ENCODE measurements around the gene CRELD2. TPM values are rescaled to one million over a fixed set of nuclear protein-coding genes. Genes with fewer than 3 reads are reported as not detected.

Gene CRELD2
- total RNA-seq, 1 donor from 2014 or later, result 54.9 TPM

DNA sequence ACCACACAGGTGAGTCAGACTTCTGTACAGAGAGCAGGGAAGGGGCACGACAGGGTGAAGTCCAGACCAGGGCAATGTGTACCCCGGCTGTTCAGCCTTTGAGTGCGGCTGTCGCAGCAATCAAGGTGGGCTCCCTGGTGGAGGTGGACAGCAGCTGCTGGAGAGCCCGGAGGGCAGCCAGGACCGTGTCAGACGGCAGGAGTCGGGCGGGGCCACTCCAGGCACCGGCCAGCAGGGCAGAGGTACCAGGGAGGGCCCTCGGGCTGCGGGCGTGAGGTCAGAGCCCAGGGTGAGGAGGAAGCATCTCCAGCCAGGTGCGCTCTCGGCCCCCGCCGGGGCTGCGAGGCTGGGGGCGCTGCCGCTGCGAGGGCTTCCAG is 41.3 kb downstream of the CRELD2 start:
- no peaks in the 10 kb centered on the region for H3K27me3 Mint-ChIP-seq (ENCODE audit: unreplicated experiment)
- peak overlapping the region; percentile 60 for H3K4me3 Mint-ChIP-seq (ENCODE audit: unreplicated experiment)
- H3K4me1 Mint-ChIP-seq (ENCODE audit: unreplicated experiment), result peaks cover 22% of the 10 kb centered on the region
- H3K27ac Mint-ChIP-seq (ENCODE audit: unreplicated experiment), result no peak overlapping the region
- H3K36me3 Mint-ChIP-seq (ENCODE audit: unreplicated experiment), result peaks cover 7% of the 10 kb centered on the region
- TF ChIP-seq CTCF (IDR thresholded peaks at IDR 0.05), result no peak
- no peaks in the 10 kb centered on the region for H3K9me3 Mint-ChIP-seq (ENCODE audit: unreplicated experiment)
- no peak for DNase-seq (ENCODE audit: extremely low spot score, unreplicated experiment)

DNA sequence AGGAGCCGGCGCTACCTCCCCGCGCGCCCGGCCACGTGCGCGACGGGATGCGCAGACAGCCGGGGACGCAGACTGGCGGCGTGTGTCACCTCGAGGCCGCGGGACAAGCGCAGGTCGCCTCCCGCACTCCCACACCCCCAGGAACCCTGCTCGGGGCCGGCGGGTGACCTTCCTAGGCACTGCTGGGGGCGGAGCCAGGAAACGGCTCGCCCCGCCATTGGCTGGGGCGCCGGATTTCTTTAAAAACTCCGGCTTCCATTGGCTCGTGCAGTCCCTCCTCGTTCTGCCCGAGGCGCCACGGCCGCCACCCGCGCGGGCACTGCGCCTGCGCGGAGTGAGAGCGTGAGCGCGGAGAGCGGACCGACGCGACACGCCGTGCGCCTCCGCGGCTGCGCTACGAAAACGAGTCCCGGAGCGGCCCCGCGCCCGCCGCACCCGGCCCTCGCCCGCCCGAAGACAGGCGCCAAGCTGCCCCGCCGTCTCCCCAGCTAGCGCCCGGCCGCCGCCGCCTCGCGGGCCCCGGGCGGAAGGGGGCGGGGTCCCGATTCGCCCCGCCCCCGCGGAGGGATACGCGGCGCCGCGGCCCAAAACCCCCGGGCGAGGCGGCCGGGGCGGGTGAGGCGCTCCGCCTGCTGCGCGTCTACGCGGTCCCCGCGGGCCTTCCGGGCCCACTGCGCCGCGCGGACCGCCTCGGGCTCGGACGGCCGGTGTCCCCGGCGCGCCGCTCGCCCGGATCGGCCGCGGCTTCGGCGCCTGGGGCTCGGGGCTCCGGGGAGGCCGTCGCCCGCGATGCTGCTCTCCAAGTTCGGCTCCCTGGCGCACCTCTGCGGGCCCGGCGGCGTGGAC is 41.9 kb downstream of the CRELD2 start, which contains the start of gene PIM3:
Gene PIM3 (plus strand): TSS at position 614 of the 846 bp plus-strand sequence. CDS start 176 bp downstream, at position 790.
- Mint-ChIP-seq H3K9me3 (ENCODE audit: unreplicated experiment) (no peaks in the 10 kb centered on the region), H3K36me3 (ENCODE audit: unreplicated experiment) (peaks cover 7% of the 10 kb centered on the region), H3K4me1 (ENCODE audit: unreplicated experiment) (peaks cover 21% of the 10 kb centered on the region), H3K27ac (ENCODE audit: unreplicated experiment) (peak within 1 kb of the TSS; percentile 84), H3K27me3 (ENCODE audit: unreplicated experiment) (no peaks in the 10 kb centered on the region), H3K4me3 (ENCODE audit: unreplicated experiment) (peak within 1 kb of the TSS; percentile 85)
- DNase-seq (ENCODE audit: extremely low spot score, unreplicated experiment), result peak; percentile 98
- TF ChIP-seq CTCF (IDR thresholded peaks at IDR 0.05), result no peak

DNA sequence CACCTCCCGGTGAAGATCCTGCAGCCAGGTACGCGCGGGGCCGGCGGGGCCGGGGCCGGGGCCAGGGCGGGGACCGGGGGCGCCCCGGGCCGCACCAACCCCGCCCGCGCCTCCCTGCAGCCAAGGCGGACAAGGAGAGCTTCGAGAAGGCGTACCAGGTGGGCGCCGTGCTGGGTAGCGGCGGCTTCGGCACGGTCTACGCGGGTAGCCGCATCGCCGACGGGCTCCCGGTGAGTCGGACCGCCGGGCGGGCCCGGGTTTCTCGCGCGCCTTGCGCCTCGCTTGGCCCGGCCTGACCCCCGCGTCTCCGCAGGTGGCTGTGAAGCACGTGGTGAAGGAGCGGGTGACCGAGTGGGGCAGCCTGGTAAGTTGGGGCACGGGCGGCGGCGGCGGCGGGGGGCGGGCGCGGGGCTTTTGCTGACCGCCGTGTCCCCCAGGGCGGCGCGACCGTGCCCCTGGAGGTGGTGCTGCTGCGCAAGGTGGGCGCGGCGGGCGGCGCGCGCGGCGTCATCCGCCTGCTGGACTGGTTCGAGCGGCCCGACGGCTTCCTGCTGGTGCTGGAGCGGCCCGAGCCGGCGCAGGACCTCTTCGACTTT is 42.7 kb downstream of the CRELD2 start:
- no peaks in the 10 kb centered on the region for H3K9me3 Mint-ChIP-seq (ENCODE audit: unreplicated experiment)
- DNase-seq (ENCODE audit: extremely low spot score, unreplicated experiment), result no peak

DNA sequence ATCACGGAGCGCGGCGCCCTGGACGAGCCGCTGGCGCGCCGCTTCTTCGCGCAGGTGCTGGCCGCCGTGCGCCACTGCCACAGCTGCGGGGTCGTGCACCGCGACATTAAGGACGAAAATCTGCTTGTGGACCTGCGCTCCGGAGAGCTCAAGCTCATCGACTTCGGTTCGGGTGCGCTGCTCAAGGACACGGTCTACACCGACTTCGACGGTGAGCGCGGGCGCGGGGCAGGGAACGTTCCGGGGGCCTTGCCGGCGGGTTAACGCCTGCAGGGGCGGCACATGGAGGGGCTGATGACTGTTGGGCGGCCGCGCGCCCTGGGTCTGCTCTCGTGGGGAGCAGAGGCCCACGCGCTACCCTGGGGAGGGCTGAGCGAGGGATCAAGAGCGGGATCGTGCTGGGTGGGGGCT is 43.2 kb downstream of the CRELD2 start:
- H3K27me3 Mint-ChIP-seq (ENCODE audit: unreplicated experiment), result no peaks in the 10 kb centered on the region
- no peak for DNase-seq (ENCODE audit: extremely low spot score, unreplicated experiment)
- H3K4me1 Mint-ChIP-seq (ENCODE audit: unreplicated experiment), result peaks cover 30% of the 10 kb centered on the region
- no peak for TF ChIP-seq CTCF (IDR thresholded peaks at IDR 0.05)
- peak overlapping the region; percentile 84 for H3K27ac Mint-ChIP-seq (ENCODE audit: unreplicated experiment)
- peaks cover 7% of the 10 kb centered on the region for H3K36me3 Mint-ChIP-seq (ENCODE audit: unreplicated experiment)
- H3K9me3 Mint-ChIP-seq (ENCODE audit: unreplicated experiment), result no peaks in the 10 kb centered on the region
- peak overlapping the region; percentile 85 for H3K4me3 Mint-ChIP-seq (ENCODE audit: unreplicated experiment)

More for the DNA sequence above, 42.7 kb downstream of the CRELD2 start:
- H3K4me3 Mint-ChIP-seq (ENCODE audit: unreplicated experiment), result peak overlapping the region; percentile 85
- peaks cover 7% of the 10 kb centered on the region for H3K36me3 Mint-ChIP-seq (ENCODE audit: unreplicated experiment)
- peak overlapping the region; percentile 84 for H3K27ac Mint-ChIP-seq (ENCODE audit: unreplicated experiment)
- H3K27me3 Mint-ChIP-seq (ENCODE audit: unreplicated experiment), result no peaks in the 10 kb centered on the region
- H3K4me1 Mint-ChIP-seq (ENCODE audit: unreplicated experiment), result peaks cover 26% of the 10 kb centered on the region
- no peak for TF ChIP-seq CTCF (IDR thresholded peaks at IDR 0.05)

All from osteocyte (in vitro differentiated cells).